ENCODE results near the gene SPATA13.

GRCh38 chr13:24168392-24168750, 7.9 kb downstream of the SPATA13 start:
- TF ChIP-seq EZH2phosphoT487 (IDR thresholded peaks at IDR 0.05; ENCODE audit: insufficient read depth, low read depth) (no peak), EZH2 (IDR thresholded peaks at IDR 0.05; ENCODE audit: insufficient read depth, poor library complexity, severe bottlenecking) (no peak)

Data from GM23248 (cell line).